Panc1 (cell line): ENCODE measurements around the gene BACE1. TPM values are rescaled to one million over a fixed set of nuclear protein-coding genes. Genes with fewer than 3 reads are reported as not detected.
A peak's percentile ranks its signal among the peaks of the same experiment; 100 is the strongest.
"Not testable (repeated sequence)": the region's sequence is repeated elsewhere in the genome, so short reads cannot be mapped to it uniquely, and the experiment has no call there.

Experiments
- ATAC-seq: fragments of 200-7000 bp; cut with Tn5 transposase; 2 replicates; pipeline ENCODE4 v1.9.1; 2020; ENCODE audit warnings: mild to moderate bottlenecking, moderate library complexity
- BruUV-seq: library from RNA; stranded (reverse); fragments of 400-500 nt; replicated peaks from 2 replicates; lab custom pipeline; 2021; lab: Mats Ljungman, UMichigan
- CTCF ChIA-PET: fragments of 300-600 bp; sonication (Branson Sonifier 250); formaldehyde crosslinking; loops from one replicate; lab custom pipeline; 2022; ENCODE audit warnings: antibody characterized with exemption; lab: Charles Lee
- POLR2A ChIA-PET: fragments of 300-600 bp; sonication (Branson Sonifier 250); formaldehyde crosslinking; loops from one replicate; lab custom pipeline; 2022; ENCODE audit warnings: antibody characterized with exemption; lab: Charles Lee
- DNase-seq: peaks from one replicate; pipeline ENCODE4 v3.0.0-alpha.2; 2010; ENCODE audit warnings: low read depth, low spot score
- H3K27ac ChIP-seq: 2 replicates; pipeline ENCODE4 v1.5.1; 2011; ENCODE audit warnings: mild to moderate bottlenecking, low read length, inconsistent platforms
- H3K27me3 ChIP-seq: fragments of 200-500 bp; sonication (Bioruptor generic); 2 replicates; pipeline ENCODE4 v1.6.0; 2014; ENCODE audit warnings: low read length, inconsistent platforms; ENCODE audit not compliant: control insufficient read depth, insufficient read depth
- H3K36me3 ChIP-seq: fragments of 200-500 bp; sonication (Bioruptor generic); 2 replicates; pipeline ENCODE4 v1.5.1; 2014; ENCODE audit warnings: inconsistent platforms, mild to moderate bottlenecking, low read length, moderate library complexity; ENCODE audit not compliant: control insufficient read depth, insufficient read depth
- H3K4me1 ChIP-seq: 2 replicates; pipeline ENCODE4 v1.5.1; 2011; ENCODE audit warnings: inconsistent platforms, mild to moderate bottlenecking, low read length, moderate library complexity; ENCODE audit not compliant: control insufficient read depth, insufficient read depth
- H3K4me3 ChIP-seq, 2 experiments: 2 replicates each; pipeline ENCODE4 v1.5.1; 2011 to 2012; ENCODE audit warnings: low read depth in 2 of 2, low read length in 2 of 2, mild to moderate bottlenecking in 2 of 2, inconsistent platforms in 1 of 2, moderate library complexity in 1 of 2
- H3K9me3 ChIP-seq: fragments of 200-500 bp; sonication (Bioruptor generic); 2 replicates; pipeline ENCODE4 v1.5.1; 2014; ENCODE audit warnings: low read depth, mild to moderate bottlenecking, inconsistent platforms, low read length, moderate library complexity; ENCODE audit not compliant: control insufficient read depth, insufficient read depth
- CTCF ChIP-seq: fragments of 450-650 bp; IDR thresholded peaks from 2 replicates; pipeline ENCODE4 v1.5.1; 2017; ENCODE audit warnings: mild to moderate bottlenecking
- POLR2AphosphoS5 ChIP-seq: IDR thresholded peaks from 2 replicates; pipeline ENCODE4 v1.6.1; 2012; ENCODE audit warnings: mild to moderate bottlenecking, low read depth, low read length, moderate library complexity
- REST ChIP-seq, 2 experiments: IDR thresholded peaks; 2 replicates each; pipeline ENCODE4 v1.6.1; 2011 to 2012; ENCODE audit warnings: low read depth in 2 of 2, control low read depth in 1 of 2, low read length in 1 of 2, mild to moderate bottlenecking in 1 of 2, moderate library complexity in 1 of 2; ENCODE audit not compliant: insufficient read depth in 1 of 2
- SIN3A ChIP-seq: IDR thresholded peaks from 2 replicates; pipeline ENCODE4 v1.6.1; 2012; ENCODE audit warnings: low read depth, mild to moderate bottlenecking, low read length, moderate library complexity, borderline replicate concordance; ENCODE audit not compliant: insufficient read depth
- TCF7L2 ChIP-seq: IDR thresholded peaks from 2 replicates; pipeline ENCODE4 v1.6.1; 2011; ENCODE audit warnings: mild to moderate bottlenecking, low read depth, low read length, inconsistent platforms
- in situ Hi-C: cut with HindIII; loops from 2 replicates; pipeline ENCODE4 v1.10.0; 2016; ENCODE audit warnings: low sequenced_read_pairs, low pct_unique_long_range_greater_than_20kb
- intact Hi-C: fragments of 100-400 bp; cut with micrococcal nuclease; formaldehyde crosslinking; loops from one replicate; pipeline ENCODE4 v1.10.0; 2022; ENCODE audit not compliant: unreplicated experiment
- total RNA-seq: library from RNA; stranded (reverse); gene quantifications from one replicate; pipeline ENCODE4 v1.2.1, GENCODE V29; 2021; ENCODE audit not compliant: unreplicated experiment

Gene BACE1
- total RNA-seq, 1 experiment from 2014 or later, result 4.9 TPM

GRCh38 chr11:117328375-117329010, 12.4 kb upstream of the BACE1 start:
- Histone ChIP-seq H3K27me3 (no peaks in the 10 kb centered on the region), H3K4me1 (peaks cover 9% of the 10 kb centered on the region), H3K27ac (peak overlapping the region; percentile 90), H3K36me3 (no peaks in the 10 kb centered on the region), H3K4me3 (peak overlapping the region; percentile 71 to 96), H3K9me3 (no peaks in the 10 kb centered on the region)
- no peak for DNase-seq
- CTCF ChIA-PET, result no interaction called here
- in situ Hi-C loops (no loop called here), intact Hi-C loops (no loop called here)
- TF ChIP-seq SIN3A (no peak), REST (IDR thresholded peaks at IDR 0.05; ENCODE audit: insufficient read depth in 1 of 2, low read depth in 2 of 2, low read length in 1 of 2) (no peak), TCF7L2 (no peak), POLR2AphosphoS5 (no peak), CTCF (no peak)
- peak; percentile 21 for ATAC-seq
- POLR2A ChIA-PET, result interaction anchor here (0.8 to 1.6 kb wide), 3 partner anchors 13 to 389 kb away, joined by 3 to 5 read pairs (median 4); partner anchors contain the start of gene BACE1
- BruUV-seq, result no TSS peak

- DNase-seq, result peak; percentile 91
- POLR2A ChIA-PET, result interaction anchor here (0.6 to 1.6 kb wide), 9 partner anchors 12 to 390 kb away, joined by 3 to 14 read pairs (median 6); partner anchors contain the start of genes BACE1 and PAFAH1B2
- Histone ChIP-seq H3K9me3 (no peaks in the 10 kb centered on the region), H3K27me3 (no peaks in the 10 kb centered on the region), H3K4me1 (peaks cover 9% of the 10 kb centered on the region), H3K36me3 (no peaks in the 10 kb centered on the region), H3K27ac (peak within 1 kb of the TSS; percentile 90), H3K4me3 (peak within 1 kb of the TSS; percentile 71 to 96)
- intact Hi-C loops, result no loop called here
- peak; percentile 77 for TF ChIP-seq POLR2AphosphoS5
- TF ChIP-seq TCF7L2, result no peak
- TF ChIP-seq SIN3A, result peak; percentile 97
- in situ Hi-C loops, result no loop called here
- BruUV-seq, result no TSS peak
- peak; percentile 98 for ATAC-seq
- CTCF ChIA-PET, result interaction anchor here (0.7 to 0.8 kb wide), 2 partner anchors 95 to 428 kb away, joined by 3 to 16 read pairs; partner anchors contain the start of gene RNF214
Observed at GRCh38 chr11:117327567-117328374, 11.7 kb upstream of the BACE1 start, which contains the start of gene CEP164. Gene CEP164 (plus strand): TSS chr11:117327854. CDS start chr11:117338587, 10,733 bp downstream.

GRCh38 chr11:117327255-117327566, 11.2 kb upstream of the BACE1 start:
- intact Hi-C loops, result not testable (repeated sequence)

More at GRCh38 chr11:117327255-117327566, 11.2 kb upstream of the BACE1 start:
- H3K9me3 ChIP-seq, H3K4me1 ChIP-seq, BruUV-seq, ATAC-seq, DNase-seq, H3K36me3 ChIP-seq, H3K27me3 ChIP-seq, in situ Hi-C loops: not testable (repeated sequence)
- ChIA-PET CTCF (interaction anchor here (0.7 to 0.8 kb wide), 2 partner anchors 95 to 427 kb away, joined by 3 to 16 read pairs; partner anchors contain the start of gene RNF214), POLR2A (interaction anchor here (0.6 to 1.6 kb wide), 7 partner anchors 12 to 183 kb away, joined by 3 to 14 read pairs (median 6); partner anchors contain the start of genes BACE1 and PAFAH1B2)
- Histone ChIP-seq H3K4me3 (peak overlapping the region; percentile 71 to 96), H3K27ac (peak overlapping the region; percentile 90)
